Upper lobe of left lung (tissue), 6 donors: ENCODE measurements around the gene SH3RF1. TPM values are rescaled to one million over a fixed set of nuclear protein-coding genes. Genes with fewer than 3 reads are reported as not detected.

Experiments
- ATAC-seq, 2 donors: fragments of 200-7000 bp; cut with Tn5 transposase; one replicate each; pipeline ENCODE4 v1.9.1; 2022; ENCODE audit warnings: mild to moderate bottlenecking in 2 of 2, moderate library complexity in 2 of 2; ENCODE audit not compliant: low FRiP score in 2 of 2
- DNase-seq, 2 donors: peaks; one replicate each; pipeline ENCODE4 v3.0.0-alpha.2; 2019 to 2020
- H3K27ac ChIP-seq, 4 donors: fragments of 200-600 bp; sonication (generic); one replicate each; pipeline ENCODE4 v1.5.1; 2016 to 2019
- H3K27me3 ChIP-seq, 4 donors: fragments of 200-600 bp; sonication (generic); one replicate each; pipeline ENCODE4 v1.5.1; 2017 to 2019
- H3K36me3 ChIP-seq, 4 donors: fragments of 200-600 bp; sonication (generic); one replicate each; pipeline ENCODE4 v1.5.1; 2016 to 2019
- H3K4me1 ChIP-seq, 4 donors: fragments of 200-600 bp; sonication (generic); one replicate each; pipeline ENCODE4 v1.5.1; 2018 to 2019
- H3K4me3 ChIP-seq, 4 donors: fragments of 200-600 bp; sonication (generic); one replicate each; pipeline ENCODE4 v1.5.1; 2017 to 2019; ENCODE audit warnings: mild to moderate bottlenecking in 2 of 4, moderate library complexity in 1 of 4
- H3K9me3 ChIP-seq, 4 donors: fragments of 200-600 bp; sonication (generic); one replicate each; pipeline ENCODE4 v1.5.1; 2018 to 2019
- CTCF ChIP-seq, 6 experiments: fragments of 450-650 bp in 4 of 6; fragments of 200-600 bp in 2 of 6; sonication (generic) in 2 of 6; IDR thresholded peaks; one replicate each; pipeline ENCODE4 v1.5.1; 2016 to 2019; ENCODE audit warnings: antibody characterized with exemption in 6 of 6
- EP300 ChIP-seq, 4 donors: sonication (generic); formaldehyde crosslinking; IDR thresholded peaks; one replicate each; pipeline ENCODE4 v1.5.1; 2017; ENCODE audit warnings: antibody characterized with exemption in 4 of 4, control low read depth in 2 of 4
- POLR2A ChIP-seq, 4 donors: fragments of 450-650 bp; IDR thresholded peaks; one replicate each; pipeline ENCODE4 v1.5.1; 2016 to 2017; ENCODE audit warnings: antibody characterized with exemption in 4 of 4, mild to moderate bottlenecking in 2 of 4
- POLR2AphosphoS5 ChIP-seq, 2 donors: sonication (generic); formaldehyde crosslinking; IDR thresholded peaks; one replicate each; pipeline ENCODE4 v1.5.1; 2017; ENCODE audit warnings: antibody characterized with exemption in 2 of 2
- WGBS, 2 donors: methylation state at CpG; one replicate each; pipeline ENCODE4 v1.1.5; 2017 to 2018; 5-methylcytosine and 5-hydroxymethylcytosine counted together
- total RNA-seq, 6 donors: library from RNA; depleted of rRNA in 4 of 6; stranded (reverse); fragments of >200 nt in 4 of 6; gene quantifications; one replicate each; pipeline versions ENCODE4 v1.1.0 to v1.2.1, GENCODE V29; 2016 to 2021
- donor health status: DM: no; HTN: no; CAD: no; lungs with moderate emphysema.
- donor health status: DM: no; HTN: yes; CAD: no; lungs with severe emphysema.

Gene SH3RF1
- 10 to 100 TPM; 27.1 to 38.7 (median 34.3) TPM for total RNA-seq

GRCh38 chr4:169270810-169271691 is at the start of gene SH3RF1:
TSS of gene SH3RF1 (minus strand) at chr4:169270956. CDS start at chr4:169269212, 1,744 bp downstream.
- DNase-seq, result peak; percentile 88 to 96
- Histone ChIP-seq H3K4me3 (peak within 1 kb of the TSS; percentile 64 to 93 (median 90)), H3K4me1 (peaks cover 27 to 45% (median 33%) of the 10 kb centered on the region in 4 donors), H3K9me3 (no peaks in the 10 kb centered on the region), H3K27me3 (no peaks in the 10 kb centered on the region), H3K27ac (peak within 1 kb of the TSS; percentile 90 to 97 (median 94)), H3K36me3 (no peaks in the 10 kb centered on the region)
- TF ChIP-seq POLR2AphosphoS5 (IDR thresholded peaks at IDR 0.05) (peak; percentile 73 to 91), CTCF (IDR thresholded peaks at IDR 0.05) (peak; percentile 4 to 63 (median 49)), EP300 (IDR thresholded peaks at IDR 0.05) (no peak), POLR2A (IDR thresholded peaks at IDR 0.05) (peak in 3 of 4 donors; percentile 89 to 95 (median 93))
- ATAC-seq, result peak; percentile 92 to 95
- 0% methylated on average over 11 to 30 of the region's 110 CpGs for WGBS, 2 donors

- Histone ChIP-seq H3K4me3 (no peak overlapping the region), H3K27ac (peak overlapping the region in 2 of 4 donors; percentile 47 to 51), H3K4me1 (peaks cover 0 to 21% (median 18%) of the 10 kb centered on the region in 4 donors), H3K36me3 (no peaks in the 10 kb centered on the region), H3K27me3 (no peaks in the 10 kb centered on the region), H3K9me3 (no peaks in the 10 kb centered on the region)
- no peak for DNase-seq
- ATAC-seq, result peak in 1 of 2 donors; percentile 45
- TF ChIP-seq EP300 (IDR thresholded peaks at IDR 0.05) (no peak), CTCF (IDR thresholded peaks at IDR 0.05) (no peak)
- 46 to 48% methylated on average over 5 of the region's 5 CpGs for WGBS, 2 donors
Measured at GRCh38 chr4:169315530-169316343, 45.0 kb upstream of the SH3RF1 start.

- Histone ChIP-seq H3K4me1 (peaks cover 0 to 21% (median 18%) of the 10 kb centered on the region in 4 donors), H3K36me3 (no peaks in the 10 kb centered on the region), H3K9me3 (no peaks in the 10 kb centered on the region), H3K27ac (peak overlapping the region in 1 of 4 donors; percentile 51), H3K4me3 (no peak overlapping the region), H3K27me3 (no peaks in the 10 kb centered on the region)
- ATAC-seq, result peak in 1 of 2 donors; percentile 42
- peak in 1 of 2 donors; percentile 17 for TF ChIP-seq POLR2AphosphoS5 (IDR thresholded peaks at IDR 0.05)
- TF ChIP-seq POLR2A (IDR thresholded peaks at IDR 0.05), result no peak
- DNase-seq, result peak in 1 of 2 donors; percentile 62
- WGBS, 2 donors, result 20 to 35% methylated on average over 8 of the region's 8 CpGs
Measured at GRCh38 chr4:169314906-169315305, 44.1 kb upstream of the SH3RF1 start.

GRCh38 chr4:169313732-169314131 is 43.0 kb upstream of the SH3RF1 start:
- peak overlapping the region in 1 of 4 donors; percentile 51 for H3K27ac ChIP-seq
- WGBS, 2 donors, result 100% methylated on average over 2 of the region's 2 CpGs
- no peaks in the 10 kb centered on the region for H3K27me3 ChIP-seq
- no peak overlapping the region for H3K4me3 ChIP-seq
- H3K4me1 ChIP-seq, result peaks cover 0 to 21% (median 18%) of the 10 kb centered on the region in 4 donors
- H3K9me3 ChIP-seq, result no peaks in the 10 kb centered on the region
- no peaks in the 10 kb centered on the region for H3K36me3 ChIP-seq
- ATAC-seq, result no peak
- DNase-seq, result no peak
- TF ChIP-seq CTCF (IDR thresholded peaks at IDR 0.05) (no peak), POLR2AphosphoS5 (IDR thresholded peaks at IDR 0.05) (no peak), EP300 (IDR thresholded peaks at IDR 0.05) (no peak), POLR2A (IDR thresholded peaks at IDR 0.05) (no peak)
